Measurements from ENCODE around the gene SPTLC1.

DNA sequence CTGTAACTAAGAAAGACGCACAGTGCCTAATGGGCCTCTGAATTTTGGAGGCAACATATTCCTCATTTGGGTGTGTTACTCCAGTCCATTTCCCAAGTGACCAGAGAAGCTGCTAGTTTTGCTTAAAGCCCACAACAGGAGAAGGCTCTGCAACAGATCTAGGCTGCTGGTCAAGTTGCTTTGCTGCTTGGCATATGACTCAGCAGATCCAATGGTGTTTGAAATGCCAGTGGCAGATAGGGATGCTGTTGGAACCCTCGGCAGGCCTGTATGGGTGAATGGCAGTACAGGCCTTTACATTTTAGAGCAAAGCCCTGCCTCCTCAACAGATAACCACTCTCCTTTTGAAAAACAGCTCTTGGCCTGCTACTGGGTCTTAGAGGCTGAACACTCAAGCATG lies 129.0 kb downstream of the SPTLC1 start:
- TF ChIP-seq SP1 (IDR thresholded peaks at IDR 0.05) (no peak), BHLHE40 (IDR thresholded peaks at IDR 0.05; ENCODE audit: borderline replicate concordance) (no peak), HDGF (IDR thresholded peaks at IDR 0.05; ENCODE audit: borderline replicate concordance) (no peak), FOXK2 (IDR thresholded peaks at IDR 0.05) (no peak)
- TF ChIP-seq, protein P1, sequence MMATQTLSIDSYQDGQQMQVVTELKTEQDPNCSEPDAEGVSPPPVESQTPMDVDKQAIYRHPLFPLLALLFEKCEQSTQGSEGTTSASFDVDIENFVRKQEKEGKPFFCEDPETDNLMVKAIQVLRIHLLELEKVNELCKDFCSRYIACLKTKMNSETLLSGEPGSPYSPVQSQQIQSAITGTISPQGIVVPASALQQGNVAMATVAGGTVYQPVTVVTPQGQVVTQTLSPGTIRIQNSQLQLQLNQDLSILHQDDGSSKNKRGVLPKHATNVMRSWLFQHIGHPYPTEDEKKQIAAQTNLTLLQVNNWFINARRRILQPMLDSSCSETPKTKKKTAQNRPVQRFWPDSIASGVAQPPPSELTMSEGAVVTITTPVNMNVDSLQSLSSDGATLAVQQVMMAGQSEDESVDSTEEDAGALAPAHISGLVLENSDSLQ (IDR thresholded peaks at IDR 0.05), result no peak
